ENCODE measurements around the gene DCUN1D1. TPM values are rescaled to one million over a fixed set of nuclear protein-coding genes. Genes with fewer than 3 reads are reported as not detected.

Gene DCUN1D1
- total RNA-seq, 2 experiments from 2014 or later: 12.7 to 43.9 TPM

GRCh38 chr3:182969853-182970252 is 10.5 kb downstream of the DCUN1D1 start:
- Histone ChIP-seq H3K36me3 (ENCODE audit: insufficient read depth, low read length) (peaks cover 9% of the 10 kb centered on the region), H3K9me2 (ENCODE audit: insufficient read depth, low read length) (no peaks in the 10 kb centered on the region), H3K4me1 (ENCODE audit: insufficient read depth, low read length, poor library complexity, severe bottlenecking) (peaks cover 32% of the 10 kb centered on the region), H2AFZ (ENCODE audit: low read length) (no peak overlapping the region), H4K20me1 (ENCODE audit: insufficient read depth, low read length) (peaks cover 10% of the 10 kb centered on the region), H3K4me2 (ENCODE audit: low read length) (no peak overlapping the region), H3K4me3 (ENCODE audit: low read depth, low read length, poor library complexity, severe bottlenecking) (no peak overlapping the region), H3K9me3 (ENCODE audit: low read length) (no peaks in the 10 kb centered on the region), H3K27ac (ENCODE audit: low read depth, low read length, poor library complexity, severe bottlenecking) (no peak overlapping the region), H3K79me2 (ENCODE audit: insufficient read depth, low read depth, low read length) (peaks cover 92% of the 10 kb centered on the region)
- no TSS peak for BruUV-seq (replicated peaks)
- no peak for TF ChIP-seq EZH2phosphoT487 (IDR thresholded peaks at IDR 0.05; ENCODE audit: borderline replicate concordance, low read depth, low read length)
- TF ChIP-seq CTCF (conservative IDR thresholded peaks at IDR 0.05; ENCODE audit: low read length): no peak
- ChIA-PET POLR2A (interaction anchor here (1.0 to 1.6 kb wide), 4 partner anchors 8 to 61 kb away, joined by 3 to 6 read pairs (median 4); partner anchors contain the start of gene DCUN1D1), CTCF (ENCODE audit: unreplicated experiment) (no interaction called here)
- no peak for DNase-seq (ENCODE audit: low spot score)
- intact Hi-C loops (cut with micrococcal nuclease; ENCODE audit: unreplicated experiment): loop anchor here (10.0 kb wide), 1 partner anchor 255 kb away; no protein-coding TSS in a partner anchor

- H3K4me3 ChIP-seq (ENCODE audit: low read depth, low read length, poor library complexity, severe bottlenecking): no peak overlapping the region
- intact Hi-C loops (cut with micrococcal nuclease; ENCODE audit: unreplicated experiment): no loop called here
- H3K9me3 ChIP-seq (ENCODE audit: low read length): no peaks in the 10 kb centered on the region
- peaks cover 88% of the 10 kb centered on the region for H3K79me2 ChIP-seq (ENCODE audit: insufficient read depth, low read depth, low read length)
- no peak overlapping the region for H2AFZ ChIP-seq (ENCODE audit: low read length)
- BruUV-seq (replicated peaks): no TSS peak
- peaks cover 32% of the 10 kb centered on the region for H3K4me1 ChIP-seq (ENCODE audit: insufficient read depth, low read length, poor library complexity, severe bottlenecking)
- peaks cover 13% of the 10 kb centered on the region for H3K36me3 ChIP-seq (ENCODE audit: insufficient read depth, low read length)
- no peak overlapping the region for H3K27ac ChIP-seq (ENCODE audit: low read depth, low read length, poor library complexity, severe bottlenecking)
- ChIA-PET POLR2A (interaction anchor here (1.0 to 1.6 kb wide), 5 partner anchors 8 to 61 kb away, joined by 3 to 4 read pairs (median 3); no protein-coding TSS in a partner anchor), CTCF (ENCODE audit: unreplicated experiment) (no interaction called here)
- DNase-seq (ENCODE audit: low spot score): no peak
- H3K9me2 ChIP-seq (ENCODE audit: insufficient read depth, low read length): no peaks in the 10 kb centered on the region
- H3K4me2 ChIP-seq (ENCODE audit: low read length): no peak overlapping the region
- TF ChIP-seq EZH2phosphoT487 (IDR thresholded peaks at IDR 0.05; ENCODE audit: borderline replicate concordance, low read depth, low read length) (no peak), CTCF (conservative IDR thresholded peaks at IDR 0.05; ENCODE audit: low read length) (no peak)
- H4K20me1 ChIP-seq (ENCODE audit: insufficient read depth, low read length): peaks cover 10% of the 10 kb centered on the region
Measured at GRCh38 chr3:182969277-182969676, 11.1 kb downstream of the DCUN1D1 start.
